OCI-LY7 (cell line): ENCODE results near the gene TSPAN5.

Source experiments
- CTCF ChIP-seq: fragments of 200-600 bp; sonication (generic); conservative IDR thresholded peaks from 2 replicates; pipeline ENCODE4 v1.5.1; 2014; ENCODE audit warnings: mild to moderate bottlenecking, antibody characterized with exemption, low read length, moderate library complexity, mixed read lengths
- EZH2phosphoT487 ChIP-seq: fragments of 200-600 bp; sonication (generic); IDR thresholded peaks from 2 replicates; pipeline ENCODE4 v1.6.1; 2018; ENCODE audit warnings: low read depth, borderline replicate concordance, mild to moderate bottlenecking, mixed run types, antibody characterized with exemption, low read length, moderate library complexity, mixed read lengths

GRCh38 chr4:98540803-98541202, 117.6 kb downstream of the TSPAN5 start:
- no peak for TF ChIP-seq CTCF
- no peak for TF ChIP-seq EZH2phosphoT487
